Kasumi-1 (cell line): ENCODE results near the gene TTI1.

Source experiments
- DNase-seq, 2 experiments: peaks; one replicate each; lab custom pipeline; 2025; lab: John Stamatoyannopoulos, UW

Gene TTI1

DNA sequence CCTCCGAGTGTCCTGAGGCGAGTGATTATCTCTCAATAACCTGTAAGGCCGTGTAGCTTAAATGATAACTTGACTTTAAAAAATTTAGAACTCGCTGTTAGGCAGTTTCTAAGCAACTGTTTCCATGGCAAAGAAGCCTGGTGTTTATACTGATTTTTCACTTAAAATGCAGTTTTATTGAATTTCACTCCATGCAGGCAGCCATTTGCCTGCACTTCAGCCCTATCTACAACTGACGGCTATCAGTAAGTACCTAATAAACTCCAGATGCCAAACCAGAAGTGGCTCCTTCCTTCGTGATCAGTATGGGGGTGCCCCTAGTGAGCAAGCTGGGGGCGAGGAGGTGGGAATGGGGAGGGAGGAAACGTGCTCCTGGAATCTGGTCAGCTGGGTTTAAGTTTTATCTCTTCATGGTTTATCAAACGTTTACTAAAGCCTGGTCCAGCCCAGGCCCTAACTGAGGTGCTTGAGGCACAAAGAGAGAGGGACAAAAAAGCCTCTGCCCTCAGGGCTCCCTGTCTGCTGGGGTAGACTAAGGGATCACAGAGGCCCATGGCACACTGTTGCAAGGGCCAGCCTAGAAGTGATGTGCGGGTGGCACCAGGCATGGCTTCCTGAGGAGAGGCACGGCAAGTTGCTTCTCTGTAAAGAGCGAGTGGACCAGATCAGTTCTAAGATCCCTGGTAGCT is 45.5 kb downstream of the TTI1 start:
- no peak for DNase-seq

DNA sequence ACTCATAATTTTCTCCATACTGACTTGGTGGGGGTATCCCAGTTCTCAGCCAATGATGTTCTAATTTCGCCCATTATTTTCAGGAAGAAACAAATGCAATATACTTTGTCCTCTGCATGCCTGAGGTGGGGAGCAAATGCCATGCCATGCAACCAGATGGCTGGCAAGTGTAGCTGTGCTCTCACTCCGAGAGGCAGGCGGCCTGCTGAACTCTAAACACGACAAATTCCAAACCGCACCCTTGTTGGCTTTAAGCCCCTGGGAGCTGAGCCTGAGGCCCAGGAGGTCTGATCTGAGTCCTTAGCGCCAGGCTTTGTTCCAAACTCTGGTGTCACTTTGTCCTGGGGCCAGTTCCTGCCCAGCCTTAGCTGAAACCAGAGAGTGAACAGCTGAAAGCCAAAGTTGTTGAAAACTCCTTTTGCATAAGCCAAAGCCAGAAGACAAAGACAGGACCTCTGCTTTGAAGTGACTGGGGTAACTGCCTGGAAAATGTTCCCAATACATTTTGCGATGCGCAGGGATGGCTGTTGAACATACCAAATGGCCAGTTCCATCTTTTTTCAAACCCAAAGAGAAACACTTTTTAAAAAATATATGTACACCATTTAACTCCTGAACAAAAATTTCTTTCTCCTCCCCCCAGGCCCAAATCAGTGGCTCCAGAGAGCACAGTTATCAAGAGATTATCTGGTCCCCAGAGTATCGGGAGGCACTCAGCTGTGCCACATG is 46.2 kb downstream of the TTI1 start:
- no peak for DNase-seq

DNA sequence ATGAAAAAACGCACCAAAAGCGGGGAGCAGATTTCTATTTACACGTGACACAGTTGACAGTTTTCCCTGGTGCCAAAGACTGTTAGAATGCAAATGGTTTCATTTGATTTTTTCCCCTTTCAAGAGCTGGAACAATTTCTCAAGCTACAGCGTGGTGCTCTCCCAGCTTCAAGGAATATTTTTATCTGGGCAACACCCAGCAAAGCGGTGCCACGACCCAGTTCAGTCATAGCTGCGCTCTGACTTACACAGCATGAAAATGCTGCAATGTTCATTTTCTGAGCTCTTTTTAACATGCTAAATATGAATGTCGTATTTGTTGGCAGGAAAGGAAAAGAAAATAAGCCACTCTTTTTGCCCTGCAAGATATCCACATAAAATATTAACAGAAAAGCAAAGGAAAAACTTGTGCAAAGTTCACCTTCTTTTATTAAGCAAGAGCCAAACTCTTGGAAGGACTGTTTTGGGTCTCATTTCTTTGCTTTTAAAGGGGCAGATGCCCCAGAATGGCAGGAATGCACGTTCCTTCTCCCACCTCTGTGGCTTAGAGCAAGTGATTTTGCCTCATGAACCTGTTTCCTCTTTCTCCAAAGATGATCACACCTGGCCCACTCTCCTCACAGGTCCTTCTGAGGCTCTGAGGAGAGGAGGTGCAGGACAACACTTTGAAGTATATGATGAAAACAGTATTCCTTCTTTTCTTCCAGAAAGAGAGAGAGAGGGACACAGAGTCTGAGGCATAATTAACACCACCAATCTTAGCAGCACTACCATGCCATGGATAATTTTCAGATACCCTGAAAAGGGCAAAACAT is 47.0 kb downstream of the TTI1 start:
- DNase-seq = no peak

DNA sequence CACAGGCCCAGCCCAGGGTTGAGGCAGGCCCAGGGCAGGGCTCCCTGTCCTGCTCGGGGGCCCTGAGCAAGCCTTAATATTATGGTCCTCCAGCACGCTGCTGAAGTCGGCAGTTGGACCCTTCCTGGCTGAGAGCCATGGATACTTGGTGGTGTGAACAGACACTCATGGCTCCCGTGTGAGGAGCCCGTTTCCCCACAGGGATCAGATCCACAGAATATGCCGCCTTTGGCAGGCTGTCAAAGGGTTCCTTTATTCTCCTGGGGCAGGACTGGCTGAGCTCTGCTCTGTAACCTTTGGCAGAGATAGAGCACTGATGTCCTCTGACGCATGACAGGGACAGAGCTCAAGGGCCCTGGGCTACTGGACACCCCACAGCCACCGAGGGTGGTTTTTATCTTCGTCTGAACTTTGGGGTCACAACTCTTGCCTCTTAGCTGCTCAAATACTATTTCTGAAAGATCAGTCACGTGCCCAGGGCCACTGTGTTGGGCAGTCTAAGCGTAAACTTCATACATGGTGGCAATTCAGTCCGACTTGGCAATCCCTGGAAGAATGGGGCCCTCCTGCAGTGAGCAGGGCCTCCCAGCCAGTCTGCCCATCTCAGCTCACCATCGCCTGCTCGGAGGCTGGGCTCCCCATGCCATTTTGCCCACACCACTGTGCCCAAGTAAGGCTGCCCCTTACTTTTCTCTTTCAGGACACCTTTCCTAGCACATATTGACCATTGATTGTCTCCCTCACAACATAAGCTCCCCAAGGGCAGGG is 49.1 kb downstream of the TTI1 start:
- DNase-seq = no peak

DNA sequence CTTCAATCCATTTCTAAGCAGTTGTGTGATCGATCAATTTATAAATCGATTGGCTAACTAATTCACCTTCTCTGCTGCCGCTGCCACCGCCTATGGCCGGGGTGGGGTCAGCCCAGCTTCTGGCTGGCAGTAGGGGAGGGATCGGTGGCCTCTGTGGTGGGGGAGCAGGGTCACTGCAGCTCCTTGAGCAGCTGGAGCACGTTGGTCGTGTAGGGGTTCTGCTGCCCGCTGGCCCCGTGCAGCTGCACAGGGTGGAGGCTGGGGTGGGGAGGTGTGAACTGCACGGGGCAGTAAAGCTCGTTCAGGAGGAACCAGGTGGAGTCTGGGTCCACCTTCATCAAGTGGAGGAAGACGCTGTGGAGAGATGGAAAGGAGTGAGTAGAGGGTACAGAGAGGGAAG is 50.0 kb downstream of the TTI1 start:
- no peak for DNase-seq

DNA sequence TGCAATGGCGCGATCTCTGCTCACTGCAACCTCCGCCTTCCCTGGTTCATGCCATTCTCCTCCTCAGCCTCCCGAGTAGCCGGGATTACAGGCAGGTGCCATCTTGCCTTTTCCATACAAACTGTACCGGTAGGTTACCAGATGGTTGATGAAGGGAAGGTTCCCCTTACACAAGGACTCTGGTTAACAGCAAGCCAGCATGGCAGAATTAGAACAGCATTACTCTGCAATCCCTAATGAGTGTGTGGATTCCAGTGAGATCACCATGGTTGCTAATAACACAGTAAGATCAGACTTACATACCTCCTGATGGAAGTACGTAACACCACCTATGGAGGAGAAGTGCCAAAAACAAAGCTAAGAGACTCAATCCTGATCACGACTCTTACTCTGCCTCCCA is 51.7 kb downstream of the TTI1 start:
- DNase-seq = no peak

DNA sequence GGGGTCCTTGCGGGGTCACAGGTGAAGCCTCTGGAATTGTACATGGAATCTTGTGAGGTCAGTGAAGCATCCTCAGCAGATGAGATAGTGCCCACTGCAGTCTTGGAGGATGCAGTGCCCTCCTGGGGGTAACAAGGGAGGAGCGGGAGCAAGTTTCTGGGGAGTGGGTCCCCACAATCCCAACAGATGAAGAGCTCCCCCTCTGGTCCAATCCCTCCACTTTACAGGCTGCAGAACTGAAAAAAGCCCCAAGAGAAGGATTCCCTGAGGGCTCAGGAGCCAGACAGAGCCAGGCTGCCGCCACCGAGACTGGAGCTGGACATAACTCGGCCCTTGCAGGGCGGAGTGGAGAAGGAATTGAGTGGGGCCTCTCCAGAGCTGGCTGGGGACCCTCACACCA is 52.4 kb downstream of the TTI1 start:
- DNase-seq = no peak

DNA sequence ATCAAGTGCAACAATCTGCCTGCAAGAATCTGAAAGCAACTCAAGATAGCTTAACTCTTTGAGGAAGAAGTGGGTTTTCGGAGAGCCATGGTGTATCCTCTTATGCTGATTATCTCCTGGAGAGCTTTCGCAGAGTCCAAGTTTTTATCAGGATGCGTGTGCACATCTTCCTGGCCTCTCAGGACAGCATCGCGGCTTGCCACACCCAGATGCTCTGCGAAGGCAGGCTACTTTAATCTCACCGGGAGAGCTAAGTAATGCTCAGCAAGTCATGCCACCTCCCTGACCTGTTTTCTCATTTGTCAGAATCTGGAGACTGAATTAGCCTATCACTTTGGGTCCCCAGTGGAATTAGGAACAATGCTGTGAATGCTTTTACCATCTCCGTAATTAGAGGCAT is 52.9 kb downstream of the TTI1 start:
- DNase-seq = no peak

DNA sequence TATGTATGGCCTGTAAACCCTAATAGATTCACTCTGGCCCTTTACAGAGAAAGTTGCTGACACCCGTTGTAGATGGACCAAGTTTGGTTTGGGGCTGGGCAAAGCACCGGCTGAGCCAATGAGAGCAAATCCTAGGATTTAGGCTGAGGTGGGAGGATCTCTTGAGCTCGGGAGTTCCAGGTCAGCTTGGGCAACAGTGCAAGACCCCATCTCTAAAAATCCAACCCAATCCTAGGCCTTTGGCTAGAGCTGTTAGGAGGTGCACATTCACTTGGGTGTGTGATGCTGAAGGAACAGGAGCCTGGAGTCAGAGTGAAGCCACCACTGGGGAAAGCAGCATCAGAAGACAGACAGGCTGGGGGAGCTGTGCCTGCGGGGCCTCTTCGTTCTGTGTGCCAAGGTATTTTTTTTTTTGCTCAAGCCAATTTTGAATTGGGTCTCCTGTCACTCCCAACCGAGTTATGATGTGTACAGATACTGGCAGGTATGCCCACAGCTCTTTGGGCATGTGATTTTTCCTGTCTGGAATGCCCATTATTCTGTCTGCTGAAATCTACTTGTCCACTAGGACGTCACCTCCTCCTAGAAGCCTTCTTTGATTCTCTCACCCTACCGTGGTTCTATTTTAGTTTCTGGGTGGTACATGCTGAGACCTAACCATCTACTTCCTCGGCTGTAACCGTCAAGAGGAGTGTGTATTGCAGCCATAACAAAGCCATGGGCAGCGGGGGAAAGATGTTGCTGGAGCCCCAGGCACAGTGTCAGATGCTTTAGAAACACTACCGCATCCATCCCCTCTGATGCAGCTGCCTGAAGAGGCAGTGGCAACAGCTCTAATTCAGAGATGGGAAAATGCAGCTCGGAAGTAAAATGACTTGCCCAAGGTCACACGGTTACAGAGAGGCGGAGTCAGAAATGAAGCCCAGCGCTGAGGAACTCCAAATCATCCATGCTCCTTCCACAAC is 54.0 kb downstream of the TTI1 start:
- no peak for DNase-seq

DNA sequence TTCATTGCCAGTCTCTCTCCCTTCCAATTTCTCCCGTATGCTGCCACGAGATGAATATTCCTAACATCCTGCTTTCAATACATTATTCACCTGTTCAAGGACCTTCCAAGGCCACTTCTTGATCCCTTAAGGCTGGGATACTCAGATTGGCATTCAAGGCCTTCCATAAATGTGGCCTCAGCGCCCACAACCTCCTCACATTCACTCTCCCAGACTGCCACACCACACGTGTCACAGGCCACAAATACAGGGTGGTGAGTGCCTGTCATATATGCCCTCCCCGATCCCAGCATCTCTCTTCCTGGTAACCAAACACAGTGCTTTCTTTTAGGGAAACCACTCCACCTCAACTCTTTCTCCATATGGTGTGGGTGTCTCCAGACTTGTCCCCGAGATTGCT is 55.5 kb downstream of the TTI1 start:
- DNase-seq = no peak

DNA sequence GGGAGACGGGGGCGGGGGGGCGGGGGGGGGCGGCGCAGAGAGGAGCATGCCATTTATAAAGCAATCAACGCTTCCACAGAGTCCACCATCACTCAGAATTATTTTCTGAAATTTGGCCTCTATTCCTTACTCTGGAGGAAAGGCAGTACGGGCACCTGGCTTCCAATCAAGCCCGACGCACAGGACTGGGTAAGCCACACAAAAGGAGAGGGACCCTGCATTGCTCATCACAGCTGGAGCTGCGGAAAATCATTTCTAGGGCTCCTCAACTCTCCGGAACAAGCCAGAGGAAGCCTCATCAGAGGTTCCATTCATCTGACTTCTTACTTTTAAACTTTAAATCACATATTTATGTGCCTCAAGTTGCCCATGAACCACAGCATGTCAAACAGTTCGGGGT is 55.9 kb downstream of the TTI1 start:
- no peak for DNase-seq

DNA sequence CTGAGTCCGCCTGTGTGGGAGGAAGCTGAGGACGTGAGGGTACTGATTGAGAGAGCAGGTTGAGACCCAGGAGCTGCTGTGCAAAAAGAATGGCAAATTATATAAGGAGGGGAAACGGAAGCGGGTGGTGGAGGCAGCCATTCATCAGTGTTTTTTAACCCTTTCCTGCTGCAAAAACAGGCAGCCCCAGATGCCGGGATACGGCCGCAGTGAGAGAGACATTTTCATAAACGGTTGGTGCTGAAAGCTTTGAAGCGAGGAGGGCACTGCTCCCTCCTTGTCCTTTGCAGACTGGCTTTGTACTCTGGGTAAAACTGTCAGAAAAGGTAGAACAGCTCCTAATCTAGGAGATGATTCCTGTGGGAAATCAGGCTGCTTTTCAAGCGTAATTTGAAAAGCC is 56.4 kb downstream of the TTI1 start:
- DNase-seq = no peak

DNA sequence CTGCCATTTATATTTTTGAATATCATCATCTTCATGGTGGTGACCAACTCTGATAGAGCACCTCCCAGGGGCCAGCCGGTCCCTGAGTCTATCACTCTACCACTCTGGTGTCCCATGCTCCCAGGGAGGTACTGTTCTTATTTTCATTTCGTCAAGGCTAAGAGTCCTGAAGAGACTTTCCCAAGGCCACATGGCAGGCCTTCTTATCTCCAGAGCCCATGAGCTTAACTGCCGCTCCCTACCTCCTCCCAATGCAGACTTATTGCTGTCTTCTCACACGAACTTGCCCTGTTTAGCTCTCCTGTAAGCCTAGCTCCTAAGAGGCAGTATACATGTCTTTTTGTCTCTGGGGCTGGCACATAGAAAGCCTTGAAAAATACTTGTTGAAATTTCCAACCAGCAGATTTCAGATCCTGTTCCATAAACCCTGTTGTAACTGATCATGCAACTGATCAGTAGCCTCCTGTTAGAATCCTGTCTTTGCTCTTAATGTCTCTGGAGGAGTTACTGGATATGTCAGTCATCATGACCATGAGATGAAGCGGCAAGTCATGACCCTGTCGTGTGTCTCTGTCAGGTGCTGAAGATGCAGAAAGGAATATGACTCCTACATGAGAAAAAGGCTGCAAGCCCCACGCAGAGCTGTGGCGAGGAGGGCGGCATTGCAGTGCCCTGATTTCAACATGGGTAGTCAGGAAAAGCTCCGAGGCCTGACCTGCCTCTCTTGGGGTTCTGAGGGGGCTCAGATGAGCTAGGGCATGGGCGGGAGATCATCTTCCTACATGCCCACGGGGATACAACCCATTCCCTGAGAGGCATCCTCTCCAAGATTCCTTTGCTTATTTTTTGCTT is 60.0 kb downstream of the TTI1 start:
- DNase-seq = no peak

DNA sequence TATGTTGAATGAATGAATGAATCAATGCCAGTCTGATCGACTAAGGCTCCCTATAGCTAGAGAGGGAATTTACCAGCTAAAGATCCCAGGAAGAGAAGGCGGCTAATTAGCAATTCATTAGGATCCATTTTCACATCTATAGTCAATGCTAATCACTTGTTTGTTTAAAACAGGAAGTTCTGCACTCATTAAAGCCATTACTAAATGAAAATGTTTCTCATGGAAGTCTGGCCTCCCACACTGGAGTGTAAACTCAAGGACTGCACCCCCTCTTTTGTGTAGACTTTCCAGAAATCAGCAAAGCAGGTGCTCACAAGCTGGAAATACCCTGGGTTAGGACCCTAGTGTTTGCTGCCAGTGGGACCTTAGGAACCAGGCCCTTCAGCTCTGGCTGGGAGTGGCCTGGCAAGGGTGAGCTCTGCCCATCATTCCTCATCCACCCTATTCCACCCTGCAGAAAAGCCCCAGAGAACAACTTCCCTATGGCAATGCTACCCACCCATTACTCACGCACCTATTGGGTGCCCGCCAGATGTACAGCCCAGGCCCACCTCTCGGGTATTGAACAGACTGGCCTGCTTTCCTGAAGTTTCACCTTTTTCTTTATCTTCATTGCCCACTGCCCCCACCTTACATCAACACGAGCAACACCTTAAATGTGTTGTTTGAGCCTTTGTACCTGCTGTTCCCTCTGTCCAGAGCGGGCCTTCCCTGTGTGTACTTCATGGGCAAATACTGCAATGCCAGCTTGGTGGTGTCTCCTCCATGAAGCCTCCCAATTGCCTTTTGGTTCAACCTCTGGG is 60.8 kb downstream of the TTI1 start:
- DNase-seq = no peak

DNA sequence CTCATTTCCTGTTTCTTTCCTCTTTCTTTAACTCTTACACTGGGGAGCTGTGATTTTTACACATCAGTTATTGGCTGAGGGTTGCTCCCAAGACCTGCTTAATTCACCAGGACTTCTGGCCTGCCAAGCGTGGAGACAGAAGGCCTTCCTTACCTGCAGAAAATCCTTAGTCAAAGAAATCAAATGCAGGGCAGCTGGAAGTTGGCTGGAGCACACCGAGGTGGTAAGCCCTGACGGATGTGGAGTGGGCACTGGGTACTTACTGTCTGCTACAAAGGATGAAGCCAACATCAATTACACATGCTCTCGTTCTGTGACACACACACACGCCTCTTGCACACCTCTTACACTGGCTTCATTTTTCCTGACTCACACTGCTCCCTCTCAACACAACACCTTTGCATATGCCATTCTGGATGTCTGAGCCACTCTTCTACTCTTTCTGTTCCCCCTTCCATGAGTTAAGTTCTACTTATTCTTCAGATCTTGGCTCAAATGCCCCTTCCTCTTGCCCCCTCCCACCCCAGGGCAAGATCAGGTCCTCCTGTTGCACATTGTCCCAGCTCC is 61.6 kb downstream of the TTI1 start:
- DNase-seq = no peak

DNA sequence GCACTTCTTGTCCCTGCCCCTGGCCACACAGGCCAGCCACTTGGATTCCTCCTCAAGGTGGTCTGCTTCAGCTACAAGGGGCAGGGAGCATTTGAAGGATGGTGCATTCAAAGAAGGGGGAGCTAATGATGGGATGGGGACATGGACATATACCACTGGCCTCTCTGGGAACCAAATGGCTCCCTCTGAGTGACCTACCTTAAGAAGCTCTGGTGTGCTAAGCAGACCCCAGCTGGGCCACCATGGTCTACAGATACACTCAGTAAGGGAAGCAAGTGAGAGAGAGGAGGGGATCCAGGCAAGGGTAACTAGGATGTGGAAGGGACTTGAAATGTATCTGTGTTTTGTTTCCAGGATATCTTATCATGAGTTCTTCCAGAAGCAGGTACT is 62.4 kb downstream of the TTI1 start:
- DNase-seq = no peak

DNA sequence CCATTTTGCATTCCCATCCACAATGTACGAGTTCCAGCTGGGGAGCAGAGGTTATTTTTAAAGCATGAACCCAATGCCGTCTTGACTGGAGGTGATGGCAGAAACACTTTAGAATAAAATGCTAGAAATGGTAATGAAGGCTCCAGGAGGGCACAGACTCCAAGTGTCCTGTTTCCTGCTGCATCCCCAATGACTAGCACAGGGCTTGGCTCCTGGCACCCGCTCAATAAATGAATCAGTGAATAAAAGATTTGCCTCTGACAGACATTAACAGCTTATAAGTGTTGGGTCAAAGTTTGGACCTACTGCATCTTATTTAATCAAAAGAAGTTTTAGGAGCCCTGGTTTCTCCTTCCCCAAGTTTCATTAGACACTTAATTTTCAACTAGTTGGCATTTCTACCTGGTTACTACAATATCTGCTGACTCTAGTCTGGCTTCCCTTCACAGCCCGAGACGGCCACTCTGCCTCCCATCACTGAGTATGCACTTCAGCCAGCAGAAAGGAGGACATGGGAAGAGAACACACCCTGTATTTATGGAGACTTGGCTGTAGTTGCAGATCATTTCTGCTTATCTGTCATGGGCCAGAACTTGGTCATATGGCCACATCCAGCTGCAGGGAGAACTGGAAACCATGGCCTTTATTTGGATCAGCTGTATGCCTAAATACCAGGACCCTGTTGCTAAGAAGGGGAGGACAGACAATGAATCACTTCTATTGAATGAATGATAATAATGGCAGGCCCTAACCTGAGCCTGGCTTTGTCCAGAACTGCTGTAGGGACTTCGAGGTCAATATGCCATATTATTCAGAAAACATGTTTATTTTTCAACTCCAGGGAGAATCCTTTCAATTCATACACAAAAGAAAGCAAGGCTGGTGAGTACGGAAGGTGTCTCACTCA is 63.1 kb downstream of the TTI1 start:
- DNase-seq = no peak

DNA sequence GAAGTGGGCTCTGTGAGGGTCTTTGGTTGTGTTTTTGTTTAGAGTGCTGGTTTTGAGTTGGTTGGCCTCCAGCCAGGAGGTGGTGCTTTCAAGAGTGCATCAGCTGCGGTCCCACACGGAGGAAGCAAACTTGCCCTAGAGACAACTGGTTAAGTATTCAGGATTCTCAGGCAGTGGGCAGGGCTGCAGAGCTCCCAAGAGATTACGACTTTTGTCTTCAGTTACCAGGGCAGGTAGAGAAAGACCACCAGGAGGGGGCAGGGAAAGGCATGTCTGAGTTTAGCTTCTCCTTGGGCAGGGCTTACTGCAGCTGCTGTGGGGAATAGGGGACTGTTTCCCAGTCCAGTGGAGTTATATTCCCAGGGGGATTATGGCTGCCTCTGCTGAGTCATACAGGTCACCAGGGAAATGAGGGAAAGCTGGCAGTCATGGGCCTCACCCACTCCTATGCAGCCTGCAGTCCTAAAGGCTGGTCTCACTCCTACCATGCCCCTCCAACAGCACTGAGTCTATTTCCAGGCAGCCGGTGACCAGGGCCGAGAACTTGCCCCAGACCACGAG is 64.3 kb downstream of the TTI1 start:
- no peak for DNase-seq
